SK-N-SH (cell line): Measurements from ENCODE around the gene ESRRG. TPM values are rescaled to one million over a fixed set of nuclear protein-coding genes. Genes with fewer than 3 reads are reported as not detected.

ENCODE experiments used
- CTCF ChIA-PET: fragments of 300-600, 350-600 bp; formaldehyde crosslinking; extraction: SDS; loops from one replicate; lab custom pipeline; 2021; lab: Yijun Ruan, JAX
- POLR2A ChIA-PET: fragments of 350-600 bp; sonication (Branson Sonifier 250); formaldehyde crosslinking; extraction: SDS; loops from one replicate; lab custom pipeline; 2020; ENCODE audit warnings: antibody characterized with exemption, inconsistent platforms; lab: Yijun Ruan, JAX
- DNase-seq: peaks from one replicate; pipeline ENCODE4 v3.0.0; 2012
- H2AFZ ChIP-seq: fragments of 200-600 bp; sonication (generic); 2 replicates; pipeline ENCODE4 v1.8.1; 2016; ENCODE audit warnings: antibody characterized with exemption, mild to moderate bottlenecking, low read depth
- H3F3A ChIP-seq: fragments of 200-600 bp; sonication (generic); replicated peaks from 2 replicates; pipeline ENCODE3; 2016; ENCODE audit warnings: antibody characterized with exemption, mild to moderate bottlenecking; ENCODE audit not compliant: insufficient read depth
- H3K27ac ChIP-seq, 2 experiments: fragments of 200-500 bp in 1 of 2; fragments of 200-600 bp in 1 of 2; sonication (Bioruptor generic) in 1 of 2; sonication (generic), shearing (Covaris generic) in 1 of 2; 2 replicates each; pipeline versions ENCODE4 v1.5.1 to v1.6.1; 2014 to 2016; ENCODE audit warnings: low read depth in 2 of 2, inconsistent platforms in 1 of 2, low read length in 1 of 2, mild to moderate bottlenecking in 1 of 2, mixed read lengths in 1 of 2
- H3K27me3 ChIP-seq: fragments of 200-600 bp; sonication (generic), shearing (Covaris generic); 2 replicates; pipeline ENCODE4 v1.6.1; 2016; ENCODE audit warnings: mixed run types; ENCODE audit not compliant: insufficient read depth
- H3K36me3 ChIP-seq, 2 experiments: fragments of 200-500 bp in 1 of 2; fragments of 200-600 bp in 1 of 2; sonication (Bioruptor generic) in 1 of 2; sonication (generic) in 1 of 2; replicated peaks in 1 of 2; 2 replicates each; pipeline versions ENCODE3 to v1.5.1; 2014 to 2016; ENCODE audit warnings: low read length in 1 of 2, mild to moderate bottlenecking in 1 of 2; ENCODE audit not compliant: insufficient read depth in 2 of 2, control insufficient read depth in 1 of 2
- H3K4me1 ChIP-seq, 2 experiments: fragments of 200-500 bp in 1 of 2; fragments of 200-600 bp in 1 of 2; sonication (Bioruptor generic) in 1 of 2; sonication (generic), shearing (Covaris generic) in 1 of 2; 2 replicates each; pipeline versions ENCODE4 v1.5.1 to v1.6.1; 2014 to 2016; ENCODE audit warnings: low read depth in 1 of 2, low read length in 1 of 2, mixed run types in 1 of 2; ENCODE audit not compliant: insufficient read depth in 2 of 2, control insufficient read depth in 1 of 2
- H3K4me2 ChIP-seq: fragments of 200-600 bp; sonication (generic), shearing (Covaris generic); 2 replicates; pipeline ENCODE4 v1.6.1; 2017; ENCODE audit warnings: mixed run types
- H3K4me3 ChIP-seq, 2 experiments: fragments of 200-500 bp in 1 of 2; fragments of 200-600 bp in 1 of 2; sonication (Bioruptor generic) in 1 of 2; sonication (generic), shearing (Covaris generic) in 1 of 2; 2 replicates each; pipeline versions ENCODE4 v1.5.1 to v1.8.1; 2014 to 2016; ENCODE audit warnings: low read depth in 2 of 2, inconsistent platforms in 1 of 2, low read length in 1 of 2, mild to moderate bottlenecking in 1 of 2, mixed read lengths in 1 of 2, moderate library complexity in 1 of 2
- H3K79me2 ChIP-seq: fragments of 200-600 bp; sonication (generic); 2 replicates; pipeline ENCODE4 v1.8.1; 2017; ENCODE audit warnings: mild to moderate bottlenecking; ENCODE audit not compliant: insufficient read depth
- H3K9ac ChIP-seq: fragments of 200-600 bp; sonication (generic); 2 replicates; pipeline ENCODE4 v1.6.1; 2017; ENCODE audit warnings: mixed run types
- H3K9me2 ChIP-seq: fragments of 200-600 bp; sonication (generic); 2 replicates; pipeline ENCODE4 v1.6.1; 2017; ENCODE audit warnings: mixed run types
- H3K9me3 ChIP-seq: fragments of 200-600 bp; sonication (generic); 2 replicates; pipeline ENCODE4 v1.6.1; 2017; ENCODE audit warnings: mixed run types, mild to moderate bottlenecking, moderate library complexity
- H4K20me1 ChIP-seq: fragments of 200-600 bp; sonication (generic); 2 replicates; pipeline ENCODE4 v1.6.1; 2017; ENCODE audit warnings: mild to moderate bottlenecking, mixed run types; ENCODE audit not compliant: insufficient read depth
- ELF1 ChIP-seq: IDR thresholded peaks from 2 replicates; pipeline ENCODE4 v1.4.0; 2012
- EP300 ChIP-seq, 2 experiments: IDR thresholded peaks; 2 replicates each; pipeline versions ENCODE4 v1.4.0 to v1.6.1; 2012; ENCODE audit warnings: borderline replicate concordance in 1 of 2, low read depth in 1 of 2, low read length in 1 of 2
- GABPA ChIP-seq: IDR thresholded peaks from 2 replicates; pipeline ENCODE4 v1.4.0; 2012; ENCODE audit warnings: low read depth, mild to moderate bottlenecking
- IRF3 ChIP-seq: fragments of 150-350 bp; IDR thresholded peaks from 2 replicates; pipeline ENCODE4 v1.6.1; 2016; ENCODE audit warnings: mild to moderate bottlenecking, low read depth, low read length
- MAX ChIP-seq: IDR thresholded peaks from 2 replicates; pipeline ENCODE4 v1.4.0; 2012; ENCODE audit warnings: low read depth
- NFIC ChIP-seq: IDR thresholded peaks from 2 replicates; pipeline ENCODE4 v1.4.0; 2012; ENCODE audit warnings: borderline replicate concordance
- NRF1 ChIP-seq: IDR thresholded peaks from 2 replicates; pipeline ENCODE4 v1.6.1; 2012; ENCODE audit warnings: low read depth, mild to moderate bottlenecking, low read length
- POLR2AphosphoS5 ChIP-seq: IDR thresholded peaks from 2 replicates; pipeline ENCODE4 v1.6.1; 2012; ENCODE audit warnings: low read depth, low read length
- RAD21 ChIP-seq: IDR thresholded peaks from 2 replicates; pipeline ENCODE4 v1.6.1; 2012; ENCODE audit warnings: mild to moderate bottlenecking, low read length
- TCF12 ChIP-seq: IDR thresholded peaks from 2 replicates; pipeline ENCODE4 v1.4.0; 2012
- TEAD4 ChIP-seq: IDR thresholded peaks from 2 replicates; pipeline ENCODE4 v1.4.0; 2012; ENCODE audit warnings: mild to moderate bottlenecking, borderline replicate concordance; ENCODE audit not compliant: insufficient read depth
- USF1 ChIP-seq: IDR thresholded peaks from 2 replicates; pipeline ENCODE4 v1.4.0; 2012; ENCODE audit warnings: low read depth, borderline replicate concordance
- USF2 ChIP-seq: fragments of 150-350 bp; IDR thresholded peaks from 2 replicates; pipeline ENCODE4 v1.6.1; 2017; ENCODE audit warnings: antibody characterized with exemption, low read length, low read depth, borderline replicate concordance
- ZBTB33 ChIP-seq: IDR thresholded peaks from 2 replicates; pipeline ENCODE4 v1.4.0; 2012; ENCODE audit warnings: low read depth, borderline replicate concordance
- WGBS: methylation state at CpG from one replicate; pipeline ENCODE4 v1.1.6; 2017; ENCODE audit warnings: low lambda C conversion rate; 5-methylcytosine and 5-hydroxymethylcytosine counted together
- polyA plus RNA-seq, 3 experiments: library from polyadenylated mRNA; depleted of rRNA; stranded (reverse); fragments of >200 nt; gene quantifications; 2 replicates each; pipeline ENCODE4 v1.2.3, GENCODE V29; 2012

Gene ESRRG
- polyA plus RNA-seq, 1 of the 3 experiments (the other 2 are of a cell fraction): 0.26 TPM

- 75% methylated on average over 2 of the region's 2 CpGs for WGBS
- DNase-seq: no peak
These were observed 225.0 kb downstream of the ESRRG start for GRCh38 chr1:216498277-216498676.

More at GRCh38 chr1:216498277-216498676, 225.0 kb downstream of the ESRRG start:
- Histone ChIP-seq H3K9ac (no peak overlapping the region), H2AFZ (peak overlapping the region; percentile 34; the same call in 1 of the 2 replicates), H3K36me3 (no peaks in the 10 kb centered on the region), H3K79me2 (no peaks in the 10 kb centered on the region), H3K9me3 (no peaks in the 10 kb centered on the region), H3K27ac (no peak overlapping the region), H4K20me1 (no peaks in the 10 kb centered on the region), H3F3A (no peaks in the 10 kb centered on the region), H3K9me2 (no peaks in the 10 kb centered on the region), H3K4me1 (peaks cover 0 to 20% of the 10 kb centered on the region in 2 experiments; a peak in 2 of 4 replicates), H3K4me3 (no peak overlapping the region), H3K27me3 (no peaks in the 10 kb centered on the region), H3K4me2 (no peak overlapping the region)
- CTCF ChIA-PET: interaction anchor here (1.0 kb wide), 1 partner anchor 11 kb away, joined by 4 read pairs; no protein-coding TSS in a partner anchor
- no peak for TF ChIP-seq IRF3
- no peak for TF ChIP-seq ELF1
- no peak for TF ChIP-seq EP300 (IDR thresholded peaks at IDR 0.05; ENCODE audit: borderline replicate concordance in 1 of 2, low read depth in 1 of 2, low read length in 1 of 2)
- TF ChIP-seq NRF1: no peak
- TF ChIP-seq POLR2AphosphoS5: no peak
- no peak for TF ChIP-seq TEAD4
- TF ChIP-seq ZBTB33: no peak
- no peak for TF ChIP-seq USF2
- TF ChIP-seq NFIC: no peak
- TF ChIP-seq RAD21: no peak
- TF ChIP-seq TCF12: no peak
- no peak for TF ChIP-seq USF1
- no peak for TF ChIP-seq MAX
- no peak for TF ChIP-seq GABPA
- POLR2A ChIA-PET: no interaction called here
